GM23338 (cell line): ENCODE results near the gene PCLAF. TPM values are rescaled to one million over a fixed set of nuclear protein-coding genes. Genes with fewer than 3 reads are reported as not detected.

Experiments used
- ATAC-seq: fragments of 200-7000 bp; cut with Tn5 transposase; 3 replicates; pipeline ENCODE4 v1.9.1; 2020
- DNase-seq: peaks from one replicate; pipeline ENCODE4 v3.0.0-alpha.2; 2015; ENCODE audit warnings: low spot score
- H2AFZ ChIP-seq: fragments of 200-600 bp; sonication (generic); 2 replicates; pipeline ENCODE4 v1.8.0; 2016; ENCODE audit warnings: antibody characterized with exemption, mild to moderate bottlenecking, moderate library complexity
- H3F3A ChIP-seq: fragments of 200-600 bp; sonication (generic); replicated peaks from 2 replicates; pipeline ENCODE4 v1.8.0; 2017; ENCODE audit warnings: antibody characterized with exemption, mixed run types, low read depth
- H3K27ac ChIP-seq: fragments of 200-600 bp; sonication (generic); 2 replicates; pipeline ENCODE4 v1.6.1; 2016; ENCODE audit warnings: low read depth
- H3K27me3 ChIP-seq: fragments of 200-600 bp; sonication (generic); 2 replicates; pipeline ENCODE4 v1.8.0; 2016; ENCODE audit warnings: mild to moderate bottlenecking, mixed run types, moderate library complexity; ENCODE audit not compliant: insufficient read depth
- H3K36me3 ChIP-seq: fragments of 200-600 bp; sonication (generic); 2 replicates; pipeline ENCODE4 v1.8.0; 2016; ENCODE audit warnings: mild to moderate bottlenecking; ENCODE audit not compliant: insufficient read depth
- H3K4me1 ChIP-seq: fragments of 200-600 bp; sonication (generic); 2 replicates; pipeline ENCODE4 v1.8.0; 2016; ENCODE audit warnings: mild to moderate bottlenecking, moderate library complexity; ENCODE audit not compliant: insufficient read depth
- H3K4me2 ChIP-seq: fragments of 200-600 bp; sonication (generic); 2 replicates; pipeline ENCODE4 v1.7.1; 2017; ENCODE audit warnings: mixed run types
- H3K4me3 ChIP-seq: fragments of 200-600 bp; sonication (generic); 2 replicates; pipeline ENCODE4 v1.6.1; 2016; ENCODE audit warnings: mixed run types
- H3K79me2 ChIP-seq: fragments of 200-600 bp; sonication (generic); replicated peaks from 2 replicates; pipeline ENCODE4 v1.8.0; 2017; ENCODE audit warnings: mild to moderate bottlenecking; ENCODE audit not compliant: insufficient read depth
- H3K9me2 ChIP-seq: fragments of 200-600 bp; sonication (generic); 2 replicates; pipeline ENCODE4 v1.8.0; 2017; ENCODE audit not compliant: insufficient read depth
- H4K20me1 ChIP-seq: fragments of 200-600 bp; sonication (generic); replicated peaks from 2 replicates; pipeline ENCODE4 v1.8.0; 2017; ENCODE audit warnings: mild to moderate bottlenecking; ENCODE audit not compliant: insufficient read depth
- H3K27ac Mint-ChIP-seq: 2 replicates; pipeline ENCODE4 v1.8.0; 2020; ENCODE audit warnings: inconsistent platforms, mild to moderate bottlenecking, moderate library complexity, mixed read lengths
- H3K27me3 Mint-ChIP-seq: 3 replicates; pipeline ENCODE4 v1.8.0; 2022; ENCODE audit warnings: low read depth, mild to moderate bottlenecking, moderate library complexity, mixed read lengths, inconsistent platforms; ENCODE audit not compliant: insufficient read depth, poor library complexity
- H3K36me3 Mint-ChIP-seq: 3 replicates; pipeline ENCODE4 v1.8.0; 2021; ENCODE audit warnings: low read depth, mild to moderate bottlenecking, inconsistent platforms, moderate library complexity, mixed read lengths
- H3K4me1 Mint-ChIP-seq: 3 replicates; pipeline ENCODE4 v1.8.0; 2020; ENCODE audit warnings: mild to moderate bottlenecking, inconsistent platforms, mixed read lengths
- H3K4me3 Mint-ChIP-seq: 3 replicates; pipeline ENCODE4 v1.8.0; 2021; ENCODE audit warnings: moderate library complexity, mild to moderate bottlenecking, inconsistent platforms, mixed read lengths
- H3K9me3 Mint-ChIP-seq: 3 replicates; pipeline ENCODE4 v1.8.0; 2020; ENCODE audit warnings: moderate library complexity, mild to moderate bottlenecking, inconsistent platforms, mixed read lengths
- CREB1 ChIP-seq: fragments of 250-450 bp; sonication (Bioruptor Pico); IDR thresholded peaks from 2 replicates; pipeline ENCODE4 v1.5.0; 2020; ENCODE audit warnings: low read depth, mild to moderate bottlenecking, moderate library complexity
- CTCF ChIP-seq, 2 experiments: fragments of 200-600 bp in 1 of 2; sonication (generic) in 1 of 2; conservative IDR thresholded peaks; 2 replicates each; pipeline versions ENCODE4 v1.5.1 to v1.6.1; 2016 to 2017; ENCODE audit warnings: antibody characterized with exemption in 2 of 2, low read depth in 2 of 2, mild to moderate bottlenecking in 2 of 2, moderate library complexity in 1 of 2
- EZH2 ChIP-seq: fragments of 200-600 bp; sonication (generic); IDR thresholded peaks from one replicate; pipeline ENCODE4 v1.8.0; 2017; ENCODE audit warnings: antibody characterized with exemption, mild to moderate bottlenecking, low read depth; ENCODE audit not compliant: unreplicated experiment
- EZH2phosphoT487 ChIP-seq: fragments of 200-600 bp; sonication (generic); IDR thresholded peaks from one replicate; pipeline ENCODE4 v1.8.1; 2018; ENCODE audit warnings: antibody characterized with exemption; ENCODE audit not compliant: unreplicated experiment
- JUNB ChIP-seq: IDR thresholded peaks from one replicate; pipeline ENCODE4 v1.6.1; 2016; ENCODE audit warnings: antibody characterized with exemption; ENCODE audit not compliant: unreplicated experiment
- NANOG ChIP-seq: IDR thresholded peaks from 2 replicates; pipeline ENCODE4 v1.6.1; 2016; ENCODE audit warnings: antibody characterized with exemption, borderline replicate concordance
- POLR2AphosphoS5 ChIP-seq: IDR thresholded peaks from 2 replicates; pipeline ENCODE4 v1.6.1; 2016; ENCODE audit warnings: antibody characterized with exemption, low read depth
- STAT1 ChIP-seq: IDR thresholded peaks from one replicate; pipeline ENCODE4 v1.6.1; 2016; ENCODE audit warnings: antibody characterized with exemption; ENCODE audit not compliant: unreplicated experiment
- ZNF114 ChIP-seq: fragments of 250-450 bp; sonication (Bioruptor Pico); IDR thresholded peaks from 2 replicates; pipeline ENCODE4 v1.5.0; 2020; ENCODE audit warnings: mild to moderate bottlenecking, moderate library complexity
- ZNF331 ChIP-seq: fragments of 250-450 bp; sonication (Bioruptor Pico); IDR thresholded peaks from 2 replicates; pipeline ENCODE4 v1.5.0; 2020; ENCODE audit warnings: low read depth, mild to moderate bottlenecking, moderate library complexity
- ZNF462 ChIP-seq: fragments of 250-450 bp; sonication (Bioruptor Pico); IDR thresholded peaks from 2 replicates; pipeline ENCODE4 v1.5.0; 2020; ENCODE audit warnings: mild to moderate bottlenecking, moderate library complexity
- polyA plus RNA-seq: library from polyadenylated mRNA; unstranded; fragments of >200 nt; fragmentation: Nextera tagmentation; extraction: Ambion mirVana; gene quantifications from 2 replicates; pipeline ENCODE4 v1.2.1, GENCODE V29; 2016
- total RNA-seq: library from RNA; depleted of rRNA; stranded (reverse); fragments of >200 nt; shearing (Covaris generic); gene quantifications from 2 replicates; pipeline ENCODE4 v1.2.3, GENCODE V29; 2014
- TF ChIP-seq, protein P1 (sequence below): IDR thresholded peaks from 2 replicates; pipeline ENCODE4 v1.6.1; 2016; ENCODE audit warnings: antibody characterized with exemption
- TF ChIP-seq, protein P2 (sequence below): IDR thresholded peaks from one replicate; pipeline ENCODE4 v1.6.1; 2018; ENCODE audit warnings: antibody characterized with exemption; ENCODE audit not compliant: unreplicated experiment

Gene PCLAF
- total and polyA plus RNA-seq, 2 experiments from 2014 or later, result 48.9 to 206 TPM

- Mint-ChIP-seq H3K27ac (no peak overlapping the region), H3K36me3 (peaks cover 19% of the 10 kb centered on the region; the same call in 2 of the 3 replicates), H3K27me3 (peaks cover 5% of the 10 kb centered on the region), H3K9me3 (no peaks in the 10 kb centered on the region), H3K4me3 (no peak overlapping the region), H3K4me1 (no peaks in the 10 kb centered on the region)
- no peaks in the 10 kb centered on the region; the same call in 1 of the 2 replicates for H4K20me1 ChIP-seq
- no peak overlapping the region for H3K4me3 ChIP-seq
- H3K27me3 ChIP-seq, result 0 out of 2 replicates have a peak, but pooled peaks cover under 1% of the 10 kb centered on the region
- no peaks in the 10 kb centered on the region for H3K79me2 ChIP-seq
- TF ChIP-seq POLR2AphosphoS5 (no peak), ZNF331 (CRISPR knock-in tag) (no peak), EZH2phosphoT487 (no peak), EZH2 (no peak), JUNB (no peak), CTCF (conservative IDR thresholded peaks at IDR 0.05; ENCODE audit: low read depth in 2 of 2) (no peak), CREB1 (no peak), STAT1 (no peak), NANOG (no peak), ZNF114 (CRISPR knock-in tag) (no peak), ZNF462 (CRISPR knock-in tag) (no peak)
- TF ChIP-seq, protein P1, sequence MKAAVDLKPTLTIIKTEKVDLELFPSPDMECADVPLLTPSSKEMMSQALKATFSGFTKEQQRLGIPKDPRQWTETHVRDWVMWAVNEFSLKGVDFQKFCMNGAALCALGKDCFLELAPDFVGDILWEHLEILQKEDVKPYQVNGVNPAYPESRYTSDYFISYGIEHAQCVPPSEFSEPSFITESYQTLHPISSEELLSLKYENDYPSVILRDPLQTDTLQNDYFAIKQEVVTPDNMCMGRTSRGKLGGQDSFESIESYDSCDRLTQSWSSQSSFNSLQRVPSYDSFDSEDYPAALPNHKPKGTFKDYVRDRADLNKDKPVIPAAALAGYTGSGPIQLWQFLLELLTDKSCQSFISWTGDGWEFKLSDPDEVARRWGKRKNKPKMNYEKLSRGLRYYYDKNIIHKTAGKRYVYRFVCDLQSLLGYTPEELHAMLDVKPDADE, result no peak
- TF ChIP-seq, protein P2, sequence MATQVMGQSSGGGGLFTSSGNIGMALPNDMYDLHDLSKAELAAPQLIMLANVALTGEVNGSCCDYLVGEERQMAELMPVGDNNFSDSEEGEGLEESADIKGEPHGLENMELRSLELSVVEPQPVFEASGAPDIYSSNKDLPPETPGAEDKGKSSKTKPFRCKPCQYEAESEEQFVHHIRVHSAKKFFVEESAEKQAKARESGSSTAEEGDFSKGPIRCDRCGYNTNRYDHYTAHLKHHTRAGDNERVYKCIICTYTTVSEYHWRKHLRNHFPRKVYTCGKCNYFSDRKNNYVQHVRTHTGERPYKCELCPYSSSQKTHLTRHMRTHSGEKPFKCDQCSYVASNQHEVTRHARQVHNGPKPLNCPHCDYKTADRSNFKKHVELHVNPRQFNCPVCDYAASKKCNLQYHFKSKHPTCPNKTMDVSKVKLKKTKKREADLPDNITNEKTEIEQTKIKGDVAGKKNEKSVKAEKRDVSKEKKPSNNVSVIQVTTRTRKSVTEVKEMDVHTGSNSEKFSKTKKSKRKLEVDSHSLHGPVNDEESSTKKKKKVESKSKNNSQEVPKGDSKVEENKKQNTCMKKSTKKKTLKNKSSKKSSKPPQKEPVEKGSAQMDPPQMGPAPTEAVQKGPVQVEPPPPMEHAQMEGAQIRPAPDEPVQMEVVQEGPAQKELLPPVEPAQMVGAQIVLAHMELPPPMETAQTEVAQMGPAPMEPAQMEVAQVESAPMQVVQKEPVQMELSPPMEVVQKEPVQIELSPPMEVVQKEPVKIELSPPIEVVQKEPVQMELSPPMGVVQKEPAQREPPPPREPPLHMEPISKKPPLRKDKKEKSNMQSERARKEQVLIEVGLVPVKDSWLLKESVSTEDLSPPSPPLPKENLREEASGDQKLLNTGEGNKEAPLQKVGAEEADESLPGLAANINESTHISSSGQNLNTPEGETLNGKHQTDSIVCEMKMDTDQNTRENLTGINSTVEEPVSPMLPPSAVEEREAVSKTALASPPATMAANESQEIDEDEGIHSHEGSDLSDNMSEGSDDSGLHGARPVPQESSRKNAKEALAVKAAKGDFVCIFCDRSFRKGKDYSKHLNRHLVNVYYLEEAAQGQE, result no peak
- H3F3A ChIP-seq, result no peaks in the 10 kb centered on the region
- no peak overlapping the region for H2AFZ ChIP-seq
- no peaks in the 10 kb centered on the region for H3K4me1 ChIP-seq
- H3K36me3 ChIP-seq, result no peaks in the 10 kb centered on the region
- H3K27ac ChIP-seq, result no peak overlapping the region; the same call in 1 of the 2 replicates
- no peak for DNase-seq
- ATAC-seq, result no peak
- H3K9me2 ChIP-seq, result no peaks in the 10 kb centered on the region
- H3K4me2 ChIP-seq, result no peak overlapping the region
These were observed 42.7 kb upstream of the PCLAF start for GRCh38 chr15:64423970-64424369.
